ENCODE data around the gene INO80D. TPM values are rescaled to one million over a fixed set of nuclear protein-coding genes. Genes with fewer than 3 reads are reported as not detected.

INO80D gene
- total and polyA plus RNA-seq, 2 experiments from 2014 or later = 17.5 to 37.4 TPM

- peak overlapping the region; percentile 75 for H3K27ac ChIP-seq (ENCODE audit: low read depth)
- Mint-ChIP-seq H3K4me3 (no peak overlapping the region), H3K4me1 (no peaks in the 10 kb centered on the region), H3K27ac (no peak overlapping the region), H3K9me3 (no peaks in the 10 kb centered on the region), H3K27me3 (ENCODE audit: insufficient read depth, low read depth, poor library complexity) (peaks cover 8% of the 10 kb centered on the region), H3K36me3 (ENCODE audit: low read depth) (peaks cover 83% of the 10 kb centered on the region)
- peaks cover 5% of the 10 kb centered on the region; the same call in 1 of the 2 replicates for H4K20me1 ChIP-seq (replicated peaks; ENCODE audit: insufficient read depth)
- H3K4me2 ChIP-seq = no peak overlapping the region
- H3K36me3 ChIP-seq (ENCODE audit: insufficient read depth) = peaks cover 15% of the 10 kb centered on the region; the same call in 1 of the 2 replicates
- H2AFZ ChIP-seq = no peak overlapping the region
- no peak for DNase-seq (ENCODE audit: low spot score)
- no peak for TF ChIP-seq STAT1 (IDR thresholded peaks at IDR 0.05; ENCODE audit: unreplicated experiment)
- no peak for TF ChIP-seq JUNB (IDR thresholded peaks at IDR 0.05; ENCODE audit: unreplicated experiment)
- TF ChIP-seq EZH2 (IDR thresholded peaks at IDR 0.05; ENCODE audit: low read depth, unreplicated experiment) = no peak
- no peak for TF ChIP-seq ETS1 (IDR thresholded peaks at IDR 0.05)
- TF ChIP-seq EZH2phosphoT487 (IDR thresholded peaks at IDR 0.05; ENCODE audit: unreplicated experiment) = no peak
- TF ChIP-seq ZNF114 (CRISPR knock-in tag; IDR thresholded peaks at IDR 0.05) = no peak
- no peak for TF ChIP-seq CREB1 (CRISPR knock-in tag; IDR thresholded peaks at IDR 0.05; ENCODE audit: low read depth)
- TF ChIP-seq ZNF462 (CRISPR knock-in tag; IDR thresholded peaks at IDR 0.05) = no peak
- no peak for TF ChIP-seq CTCF (conservative IDR thresholded peaks at IDR 0.05; ENCODE audit: low read depth in 2 of 2)
- TF ChIP-seq POLR2AphosphoS5 (IDR thresholded peaks at IDR 0.05; ENCODE audit: low read depth) = no peak
- no peak for TF ChIP-seq ZNF331 (CRISPR knock-in tag; IDR thresholded peaks at IDR 0.05; ENCODE audit: low read depth)
- TF ChIP-seq REST (IDR thresholded peaks at IDR 0.05; ENCODE audit: unreplicated experiment) = no peak
- TF ChIP-seq NANOG (IDR thresholded peaks at IDR 0.05; ENCODE audit: borderline replicate concordance) = no peak
- H3K9me2 ChIP-seq (ENCODE audit: insufficient read depth) = no peaks in the 10 kb centered on the region
- H3K27me3 ChIP-seq (ENCODE audit: insufficient read depth) = no peaks in the 10 kb centered on the region
- H3F3A ChIP-seq (replicated peaks; ENCODE audit: low read depth) = 0 out of 2 replicates have a peak, but pooled peaks cover 8% of the 10 kb centered on the region
- peaks cover 99% of the 10 kb centered on the region for H3K79me2 ChIP-seq (replicated peaks; ENCODE audit: insufficient read depth)
- peaks cover 3% of the 10 kb centered on the region; the same call in 1 of the 2 replicates for H3K4me1 ChIP-seq (ENCODE audit: insufficient read depth)
- ATAC-seq = no peak
- H3K4me3 ChIP-seq = no peak overlapping the region
Measured at GRCh38 chr2:206051912-206052311, 34.1 kb downstream of the INO80D start.

Measured in GM23338 (cell line).